ENCODE results near the gene USP31.

DNA sequence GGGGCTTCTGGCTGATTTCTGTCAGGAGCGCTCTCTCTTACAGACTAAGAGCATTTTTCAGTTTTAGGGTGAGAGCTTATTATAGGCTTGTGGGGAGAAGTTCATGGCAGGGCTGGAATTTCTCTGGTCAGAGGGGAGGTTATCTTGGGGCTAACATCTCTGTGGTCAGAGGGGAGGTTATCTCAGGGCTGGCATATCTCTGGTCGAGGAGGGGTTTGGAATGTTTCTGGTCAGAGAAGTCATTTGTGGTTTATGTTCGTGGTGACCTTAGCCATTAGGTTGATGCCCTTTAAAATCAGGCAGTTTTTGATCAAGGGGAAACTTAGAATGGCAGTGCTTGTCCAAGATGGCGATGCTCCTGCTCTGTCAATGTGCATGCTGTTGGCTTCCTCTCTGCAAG, 10.8 kb upstream of the USP31 start:
- TF ChIP-seq, protein P1, sequence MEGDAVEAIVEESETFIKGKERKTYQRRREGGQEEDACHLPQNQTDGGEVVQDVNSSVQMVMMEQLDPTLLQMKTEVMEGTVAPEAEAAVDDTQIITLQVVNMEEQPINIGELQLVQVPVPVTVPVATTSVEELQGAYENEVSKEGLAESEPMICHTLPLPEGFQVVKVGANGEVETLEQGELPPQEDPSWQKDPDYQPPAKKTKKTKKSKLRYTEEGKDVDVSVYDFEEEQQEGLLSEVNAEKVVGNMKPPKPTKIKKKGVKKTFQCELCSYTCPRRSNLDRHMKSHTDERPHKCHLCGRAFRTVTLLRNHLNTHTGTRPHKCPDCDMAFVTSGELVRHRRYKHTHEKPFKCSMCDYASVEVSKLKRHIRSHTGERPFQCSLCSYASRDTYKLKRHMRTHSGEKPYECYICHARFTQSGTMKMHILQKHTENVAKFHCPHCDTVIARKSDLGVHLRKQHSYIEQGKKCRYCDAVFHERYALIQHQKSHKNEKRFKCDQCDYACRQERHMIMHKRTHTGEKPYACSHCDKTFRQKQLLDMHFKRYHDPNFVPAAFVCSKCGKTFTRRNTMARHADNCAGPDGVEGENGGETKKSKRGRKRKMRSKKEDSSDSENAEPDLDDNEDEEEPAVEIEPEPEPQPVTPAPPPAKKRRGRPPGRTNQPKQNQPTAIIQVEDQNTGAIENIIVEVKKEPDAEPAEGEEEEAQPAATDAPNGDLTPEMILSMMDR (IDR thresholded peaks at IDR 0.05 in 8 of 11, conservative IDR thresholded peaks at IDR 0.05 in 3 of 11), result no peak
- no peak for TF ChIP-seq POLR2A (IDR thresholded peaks at IDR 0.05)
